Stimulated activated CD8-positive, alpha-beta memory T cell treated with anti-CD3 and anti-CD28 coated beads, Interleukin-12 subunit alpha, Interleukin-12 subunit beta, amount 100 ng/mL, for 1 hour (primary cell): ENCODE measurements around the gene PREB.

Experiments used
- DNase-seq: peaks from one replicate; pipeline ENCODE4 v3.0.0-alpha.2; 2020; ENCODE audit warnings: low read depth

PREB gene

DNA sequence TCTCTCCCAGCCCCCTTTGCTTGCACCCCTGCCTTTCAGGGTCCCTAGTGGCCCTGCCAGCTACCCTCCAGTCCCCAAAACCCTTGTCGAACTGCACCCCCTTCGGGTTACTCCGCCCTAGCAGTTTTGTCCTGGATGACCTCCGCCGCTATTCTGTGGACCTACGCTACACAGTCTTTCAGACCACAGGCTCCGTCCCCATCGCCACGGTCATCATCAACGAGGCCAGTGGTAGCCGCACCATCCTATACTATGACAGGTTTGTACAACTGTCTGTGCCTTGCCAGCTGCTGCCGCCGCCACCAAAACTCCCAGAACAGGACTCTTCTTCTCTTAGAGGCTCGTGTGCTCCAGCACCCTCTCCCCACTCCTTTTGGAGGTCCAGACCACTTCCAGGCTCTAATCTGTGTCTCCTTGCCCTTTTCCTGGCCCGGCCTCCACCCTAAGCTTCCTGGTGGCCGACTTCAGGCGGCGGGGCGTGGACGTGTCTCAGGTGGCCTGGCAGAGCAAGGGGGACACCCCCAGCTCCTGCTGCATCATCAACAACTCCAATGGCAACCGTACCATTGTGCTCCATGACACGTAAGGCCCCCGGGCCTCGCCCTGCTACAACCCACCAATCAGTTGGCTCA, 40.0 kb downstream of the PREB start:
- no peak for DNase-seq

DNA sequence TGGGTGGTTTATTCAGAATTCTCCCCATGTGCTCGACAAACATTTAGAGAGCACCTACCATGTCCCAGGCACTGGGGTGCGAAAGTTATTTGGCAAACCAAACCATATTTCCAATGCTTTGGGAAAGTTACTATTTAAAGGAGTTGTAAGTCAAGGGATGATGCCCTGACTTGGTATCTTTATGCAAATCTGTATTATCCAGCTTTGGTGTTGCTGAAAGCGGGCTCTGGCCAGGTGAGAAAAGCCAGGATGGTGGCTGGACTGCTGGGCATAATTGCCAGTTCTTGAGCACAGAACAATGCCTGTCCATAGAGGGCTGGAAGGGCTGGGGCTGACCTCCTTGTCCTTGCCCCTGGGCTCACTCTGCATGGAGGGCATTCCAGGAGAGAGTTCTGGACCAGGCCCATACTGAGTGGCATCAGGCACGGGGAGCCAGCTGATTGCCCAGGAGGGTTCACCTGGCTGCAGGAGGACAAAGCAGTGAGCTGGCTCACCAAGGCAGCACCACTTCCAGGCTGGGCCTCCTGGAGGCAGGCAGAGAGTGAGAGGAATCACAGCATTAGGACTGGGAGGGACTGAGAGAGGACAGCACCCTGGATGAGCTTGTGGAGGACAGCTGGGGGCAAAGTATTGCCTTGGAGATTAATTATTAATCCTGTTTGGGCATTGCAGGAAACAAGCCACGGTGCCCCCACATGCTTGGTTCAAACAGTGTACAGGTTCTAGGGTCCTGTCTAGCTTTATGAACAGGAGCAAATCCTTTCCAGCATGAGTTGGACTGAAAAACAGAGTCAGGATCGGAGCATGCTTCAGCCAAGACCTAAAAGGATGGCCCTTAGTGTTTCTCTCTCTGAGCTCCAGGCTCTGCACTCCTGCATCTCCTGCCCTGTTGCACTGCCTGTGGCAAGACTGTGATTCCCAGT, 40.7 kb downstream of the PREB start:
- no peak for DNase-seq

DNA sequence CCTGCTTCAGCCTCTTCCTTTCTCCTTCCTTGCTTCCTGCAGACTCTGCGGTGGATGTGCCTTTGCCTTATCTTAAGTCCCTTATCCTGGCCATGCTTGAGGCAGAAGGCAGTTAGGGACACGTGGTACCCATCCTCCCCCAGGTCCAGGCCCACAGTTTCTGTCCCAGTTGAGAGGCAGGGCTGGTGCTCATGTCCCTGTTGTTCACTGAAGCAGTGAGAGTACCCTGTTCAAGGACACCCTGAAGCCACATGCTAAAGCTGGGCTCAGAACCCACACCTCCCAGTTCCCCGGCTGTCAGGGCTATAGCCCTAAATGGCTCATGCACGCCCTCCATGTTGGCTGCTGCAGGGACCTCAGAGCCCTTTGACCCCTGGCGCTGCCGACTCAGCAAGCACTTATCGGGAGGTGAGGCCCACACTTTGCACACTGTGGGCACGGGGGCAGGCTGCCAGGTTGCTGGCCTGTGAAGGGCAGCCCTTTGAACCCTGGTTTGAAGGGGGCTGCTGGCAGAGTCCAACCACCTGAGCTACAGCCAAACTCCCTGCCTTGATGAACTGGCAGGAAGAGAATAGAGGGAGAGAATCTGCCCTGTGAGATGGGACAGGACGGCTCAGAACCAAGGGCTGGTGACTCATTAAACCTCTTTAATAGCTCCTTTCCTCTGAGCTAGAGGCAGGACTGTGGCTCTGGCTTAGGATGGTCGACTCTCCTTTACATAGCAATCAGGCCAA, 41.6 kb downstream of the PREB start:
- DNase-seq, result no peak

DNA sequence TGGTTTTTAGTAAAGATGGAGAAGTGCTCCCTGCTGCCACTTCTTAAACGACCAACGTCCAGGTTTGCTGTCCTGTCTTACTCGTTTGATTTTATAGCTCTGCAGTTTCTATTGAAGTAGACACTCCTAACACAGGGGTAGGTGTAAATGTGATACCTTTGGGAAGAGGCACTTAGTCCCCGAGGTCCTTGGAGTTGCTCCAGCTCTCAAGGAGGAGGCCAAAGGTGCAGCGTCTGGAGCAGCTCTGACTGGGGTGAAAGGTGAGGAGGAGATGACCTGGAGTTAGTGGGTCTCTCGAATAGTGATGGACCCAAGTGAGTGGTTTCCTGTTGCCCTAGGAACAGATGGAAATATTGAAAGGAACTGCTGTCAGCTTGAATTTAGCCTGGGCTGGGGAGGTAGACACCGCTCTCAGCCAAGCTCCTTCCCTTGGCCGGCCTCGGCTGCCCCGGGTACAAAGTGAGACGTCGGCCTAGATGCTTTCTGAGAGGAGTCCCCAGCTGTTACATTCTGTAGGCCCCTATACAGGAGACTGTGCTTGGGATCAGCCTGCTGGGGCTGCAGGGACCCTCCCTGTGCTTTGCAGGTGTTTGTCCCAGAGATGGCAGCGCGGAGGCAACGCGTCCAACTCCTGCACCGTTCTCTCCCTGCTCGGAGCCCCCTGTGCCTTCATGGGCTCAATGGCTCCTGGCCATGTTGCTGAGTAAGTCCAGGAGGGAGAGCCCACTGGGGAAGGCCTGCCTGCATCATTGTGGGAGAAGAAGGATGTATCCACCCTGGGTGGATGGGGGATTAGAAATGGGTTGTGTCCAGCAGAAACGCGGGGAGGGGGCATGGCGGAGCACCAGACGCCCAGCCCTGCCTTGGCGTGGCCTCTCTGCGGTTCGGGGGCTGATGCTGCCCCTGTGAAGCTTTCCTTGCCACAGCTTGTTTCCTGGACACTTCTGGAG, 42.4 kb downstream of the PREB start:
- no peak for DNase-seq

- no peak for DNase-seq
Measured at GRCh38 chr2:27089111-27089954, 45.1 kb downstream of the PREB start.

GRCh38 chr2:27088634-27089033, 45.8 kb downstream of the PREB start:
- no peak for DNase-seq

DNA sequence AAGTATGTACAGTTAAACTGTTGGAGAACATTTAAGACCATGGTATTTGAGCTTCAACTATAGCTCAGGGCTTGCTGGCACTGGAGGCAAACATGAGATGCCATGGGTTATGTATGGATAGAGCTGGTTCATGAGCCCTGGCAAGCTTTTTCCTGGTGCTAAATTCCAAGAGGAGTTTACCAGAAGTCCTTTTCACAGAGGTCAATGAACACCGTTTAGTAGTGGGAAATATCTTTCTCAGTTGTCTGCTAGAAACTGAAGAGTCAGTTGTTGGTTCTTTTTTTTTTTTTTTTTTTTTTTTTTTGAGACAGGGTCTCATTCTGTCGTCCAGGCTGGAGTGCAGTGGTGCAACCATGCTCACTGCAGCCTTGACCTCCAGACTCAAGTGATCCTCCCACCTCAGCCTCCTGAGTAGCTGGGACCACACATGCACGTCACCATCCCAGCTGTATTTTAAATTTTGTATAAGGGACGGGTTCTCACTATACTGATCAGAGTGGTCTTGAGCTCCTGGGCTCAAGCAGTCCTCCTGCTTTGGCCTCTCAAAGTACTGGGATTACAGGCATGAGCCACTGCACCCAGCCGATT, 46.5 kb downstream of the PREB start:
- no peak for DNase-seq

DNA sequence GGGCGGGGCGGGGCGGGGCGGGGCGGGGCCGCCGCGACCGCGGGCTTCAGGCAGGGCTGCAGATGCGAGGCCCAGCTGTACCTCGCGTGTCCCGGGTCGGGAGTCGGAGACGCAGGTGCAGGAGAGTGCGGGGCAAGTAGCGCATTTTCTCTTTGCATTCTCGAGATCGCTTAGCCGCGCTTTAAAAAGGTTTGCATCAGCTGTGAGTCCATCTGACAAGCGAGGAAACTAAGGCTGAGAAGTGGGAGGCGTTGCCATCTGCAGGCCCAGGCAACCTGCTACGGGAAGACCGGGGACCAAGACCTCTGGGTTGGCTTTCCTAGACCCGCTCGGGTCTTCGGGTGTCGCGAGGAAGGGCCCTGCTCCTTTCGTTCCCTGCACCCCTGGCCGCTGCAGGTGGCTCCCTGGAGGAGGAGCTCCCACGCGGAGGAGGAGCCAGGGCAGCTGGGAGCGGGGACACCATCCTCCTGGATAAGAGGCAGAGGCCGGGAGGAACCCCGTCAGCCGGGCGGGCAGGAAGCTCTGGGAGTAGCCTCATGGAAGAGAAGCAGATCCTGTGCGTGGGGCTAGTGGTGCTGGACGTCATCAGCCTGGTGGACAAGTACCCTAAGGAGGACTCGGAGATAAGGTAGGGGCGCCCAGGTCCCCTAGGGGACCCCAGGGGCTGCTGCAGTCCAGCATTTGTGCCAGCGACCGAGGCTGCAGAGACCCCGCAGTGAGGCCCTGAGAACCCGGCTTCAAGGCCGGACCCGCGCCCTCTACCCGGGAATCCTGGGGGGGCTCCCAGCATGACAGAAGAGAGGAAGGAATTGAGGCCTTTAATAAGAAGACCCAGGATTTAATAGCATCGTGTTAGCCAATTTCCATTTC, 47.5 kb downstream of the PREB start, which contains the start of gene KHK:
TSS of gene KHK (plus strand) at position 49 of the 870 bp plus-strand sequence. CDS start at position 537, 488 bp downstream.
- no peak for DNase-seq

- DNase-seq, result peak; percentile 95
Measured at GRCh38 chr2:27086090-27086723, 48.2 kb downstream of the PREB start.

DNA sequence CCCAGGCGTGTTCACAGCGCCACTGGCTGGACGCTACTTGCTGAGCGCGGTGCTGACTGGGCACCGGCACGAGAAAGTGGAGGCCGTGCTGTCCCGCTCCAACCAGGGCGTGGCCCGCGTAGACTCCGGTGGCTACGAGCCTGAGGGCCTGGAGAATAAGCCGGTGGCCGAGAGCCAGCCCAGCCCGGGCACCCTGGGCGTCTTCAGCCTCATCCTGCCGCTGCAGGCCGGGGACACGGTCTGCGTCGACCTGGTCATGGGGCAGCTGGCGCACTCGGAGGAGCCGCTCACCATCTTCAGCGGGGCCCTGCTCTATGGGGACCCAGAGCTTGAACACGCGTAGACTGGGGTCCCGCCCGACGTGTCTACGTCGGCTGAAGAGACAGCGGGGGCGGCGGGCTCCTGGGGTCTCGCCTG, 48.8 kb downstream of the PREB start:
- DNase-seq, result no peak

DNA sequence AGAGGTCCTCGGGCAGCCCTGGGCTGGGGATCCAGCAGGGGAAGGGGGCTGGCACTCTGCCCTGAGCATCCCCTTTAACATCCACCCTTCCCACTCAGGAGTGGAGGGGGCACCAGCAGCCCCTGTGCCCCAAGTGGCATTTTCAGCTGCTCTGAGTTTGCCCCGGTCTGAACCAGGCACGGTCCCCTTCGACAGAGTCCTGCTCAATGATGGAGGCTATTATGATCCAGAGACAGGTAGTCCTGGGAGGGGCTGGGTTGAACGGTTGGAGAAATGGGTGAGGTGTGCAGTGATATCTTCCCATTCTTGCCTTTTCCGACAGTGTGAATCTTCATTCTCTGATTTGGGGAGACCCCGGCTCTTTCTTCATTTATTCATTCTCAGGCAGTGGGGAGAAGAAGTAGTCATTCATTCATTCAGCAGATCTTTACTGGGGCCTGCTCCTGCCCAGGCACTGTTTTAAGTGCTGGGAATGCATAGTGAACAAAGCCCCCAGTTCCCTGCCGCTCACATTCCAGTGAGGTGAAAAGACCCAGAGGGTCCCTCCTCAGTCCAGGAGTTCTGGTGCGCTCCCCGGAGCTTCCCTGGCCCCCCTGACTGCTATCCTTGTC, 49.3 kb downstream of the PREB start:
- DNase-seq, result no peak

- DNase-seq, result no peak
Measured at GRCh38 chr2:27084297-27085061, 50.0 kb downstream of the PREB start.

DNA sequence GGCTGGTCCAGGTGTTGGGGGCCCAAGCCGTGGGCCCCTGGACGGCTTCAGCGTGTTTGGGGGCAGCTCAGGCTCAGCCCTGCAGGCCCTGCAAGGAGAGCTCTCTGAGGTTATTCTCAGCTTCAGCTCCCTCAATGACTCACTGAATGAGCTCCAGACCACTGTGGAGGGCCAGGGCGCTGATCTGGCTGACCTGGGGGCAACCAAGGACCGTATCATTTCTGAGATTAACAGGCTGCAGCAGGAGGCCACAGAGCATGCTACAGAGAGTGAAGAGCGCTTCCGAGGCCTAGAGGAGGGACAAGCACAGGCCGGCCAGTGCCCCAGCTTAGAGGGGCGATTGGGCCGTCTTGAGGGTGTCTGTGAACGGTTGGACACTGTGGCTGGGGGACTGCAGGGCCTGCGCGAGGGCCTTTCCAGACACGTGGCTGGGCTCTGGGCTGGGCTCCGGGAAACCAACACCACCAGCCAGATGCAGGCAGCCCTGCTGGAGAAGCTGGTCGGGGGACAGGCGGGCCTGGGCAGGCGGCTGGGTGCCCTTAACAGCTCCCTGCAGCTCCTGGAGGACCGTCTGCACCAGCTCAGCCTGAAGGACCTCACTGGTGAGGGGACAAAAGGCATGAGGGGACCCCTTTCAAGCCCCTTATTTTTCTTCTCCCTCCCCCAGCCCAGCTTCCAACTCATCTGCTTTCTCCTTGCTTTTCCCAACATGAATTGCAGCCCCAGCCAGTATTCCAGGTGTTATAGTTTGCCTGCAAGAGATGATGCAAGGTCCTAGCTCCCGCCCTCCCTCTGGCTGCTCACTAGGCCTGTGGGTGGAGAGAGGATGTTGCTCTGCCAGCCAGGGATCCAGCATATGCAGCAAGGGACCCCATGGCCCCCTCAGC, 50.8 kb downstream of the PREB start:
- DNase-seq, result no peak

DNA sequence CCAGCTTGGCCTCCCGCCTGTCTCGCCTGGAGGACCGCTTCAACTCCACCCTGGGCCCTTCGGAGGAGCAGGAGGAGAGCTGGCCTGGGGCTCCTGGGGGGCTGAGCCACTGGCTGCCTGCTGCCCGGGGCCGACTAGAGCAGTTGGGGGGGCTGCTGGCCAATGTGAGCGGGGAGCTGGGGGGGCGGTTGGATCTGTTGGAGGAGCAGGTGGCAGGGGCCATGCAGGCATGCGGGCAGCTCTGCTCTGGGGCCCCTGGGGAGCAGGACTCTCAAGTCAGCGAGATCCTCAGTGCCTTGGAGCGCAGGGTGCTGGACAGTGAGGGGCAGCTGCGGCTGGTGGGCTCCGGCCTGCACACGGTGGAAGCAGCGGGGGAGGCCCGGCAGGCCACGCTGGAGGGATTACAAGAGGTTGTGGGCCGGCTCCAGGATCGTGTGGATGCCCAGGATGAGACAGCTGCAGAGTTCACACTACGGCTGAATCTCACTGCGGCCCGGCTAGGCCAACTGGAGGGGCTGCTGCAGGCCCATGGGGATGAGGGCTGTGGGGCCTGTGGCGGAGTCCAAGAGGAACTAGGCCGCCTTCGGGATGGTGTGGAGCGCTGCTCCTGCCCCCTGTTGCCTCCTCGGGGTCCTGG, 51.5 kb downstream of the PREB start:
- DNase-seq, result no peak

GRCh38 chr2:27081984-27082772, 52.3 kb downstream of the PREB start:
- no peak for DNase-seq
